HG03280 (cell line): ENCODE data around the gene TSPYL6.

Experiments used
- ATAC-seq: cut with Tn5 transposase; IDR thresholded peaks from one replicate; pipeline ENCODE4 v1.9.1; 2021; ENCODE audit warnings: mild to moderate bottlenecking, moderate library complexity; ENCODE audit not compliant: unreplicated experiment

TSPYL6 gene

GRCh38 chr2:54258166-54258565 lies 2.1 kb upstream of the TSPYL6 start:
- ATAC-seq = no peak

- ATAC-seq = no peak
Observed at GRCh38 chr2:54255230-54256090, 569 bp downstream of the TSPYL6 start.

- no peak for ATAC-seq
Observed at GRCh38 chr2:54254180-54254579, 1.8 kb downstream of the TSPYL6 start.

GRCh38 chr2:54249629-54250028 lies 6.4 kb downstream of the TSPYL6 start:
- no peak for ATAC-seq

GRCh38 chr2:54247115-54247514 lies 8.9 kb downstream of the TSPYL6 start:
- no peak for ATAC-seq

- ATAC-seq = no peak
Observed at GRCh38 chr2:54240515-54241469, 15.2 kb downstream of the TSPYL6 start.

GRCh38 chr2:54239427-54239826 lies 16.6 kb downstream of the TSPYL6 start:
- no peak for ATAC-seq

- no peak for ATAC-seq
Observed at GRCh38 chr2:54237428-54237827, 18.6 kb downstream of the TSPYL6 start.

GRCh38 chr2:54233832-54234649 lies 22.0 kb downstream of the TSPYL6 start:
- ATAC-seq = no peak

- no peak for ATAC-seq
Observed at GRCh38 chr2:54228945-54229344, 27.1 kb downstream of the TSPYL6 start.

- no peak for ATAC-seq
Observed at GRCh38 chr2:54227798-54228197, 28.2 kb downstream of the TSPYL6 start.

- ATAC-seq = no peak
Observed at GRCh38 chr2:54226260-54226659, 29.8 kb downstream of the TSPYL6 start.

GRCh38 chr2:54224997-54225396 lies 31.0 kb downstream of the TSPYL6 start:
- ATAC-seq = no peak

GRCh38 chr2:54213082-54213481 lies 42.9 kb downstream of the TSPYL6 start:
- ATAC-seq = no peak

GRCh38 chr2:54212456-54212855 lies 43.6 kb downstream of the TSPYL6 start:
- no peak for ATAC-seq

GRCh38 chr2:54209379-54209778 lies 46.6 kb downstream of the TSPYL6 start:
- no peak for ATAC-seq

- no peak for ATAC-seq
Observed at GRCh38 chr2:54208364-54209240, 47.4 kb downstream of the TSPYL6 start.

GRCh38 chr2:54207666-54208195 lies 48.3 kb downstream of the TSPYL6 start:
- no peak for ATAC-seq

- no peak for ATAC-seq
Observed at GRCh38 chr2:54206596-54206995, 49.4 kb downstream of the TSPYL6 start.

- ATAC-seq = no peak
Observed at GRCh38 chr2:54204476-54204875, 51.6 kb downstream of the TSPYL6 start.
